ENCODE data around the gene NTM.
"Not testable (repeated sequence)": the region's sequence is repeated elsewhere in the genome, so short reads cannot be mapped to it uniquely, and the experiment has no call there.

The NTM gene

DNA sequence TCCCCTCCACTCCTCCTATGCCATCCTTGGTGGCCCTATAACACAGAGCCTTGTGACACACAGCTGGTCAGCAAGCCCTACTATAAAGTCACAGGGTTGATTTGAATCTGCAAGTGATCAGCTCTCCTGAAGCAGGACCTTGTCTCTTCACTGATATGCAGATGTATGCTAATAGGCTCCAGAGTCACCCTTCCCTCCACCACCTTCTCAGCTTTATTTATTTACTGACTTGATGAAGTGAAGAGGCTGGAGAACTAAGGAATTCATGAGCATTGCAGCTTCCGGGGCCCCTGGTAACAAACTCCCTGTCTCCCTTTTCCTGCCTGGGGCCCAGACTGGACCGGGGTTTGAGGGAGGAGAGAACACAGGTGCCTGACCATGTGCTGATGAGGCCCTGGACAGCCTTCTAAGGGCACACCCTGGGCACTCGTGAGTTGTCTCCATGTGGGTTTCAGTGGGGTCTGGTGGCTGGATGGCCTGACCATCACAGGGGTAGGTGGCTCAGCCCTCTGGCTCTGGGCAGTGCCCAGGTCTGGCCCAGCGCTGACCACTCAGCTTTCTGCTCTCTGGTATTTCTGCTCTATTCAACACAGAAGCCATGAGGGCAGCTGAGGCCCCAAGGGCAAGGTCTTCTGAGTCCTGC is 307.5 kb downstream of the NTM start:
- no peak for DNase-seq

DNA sequence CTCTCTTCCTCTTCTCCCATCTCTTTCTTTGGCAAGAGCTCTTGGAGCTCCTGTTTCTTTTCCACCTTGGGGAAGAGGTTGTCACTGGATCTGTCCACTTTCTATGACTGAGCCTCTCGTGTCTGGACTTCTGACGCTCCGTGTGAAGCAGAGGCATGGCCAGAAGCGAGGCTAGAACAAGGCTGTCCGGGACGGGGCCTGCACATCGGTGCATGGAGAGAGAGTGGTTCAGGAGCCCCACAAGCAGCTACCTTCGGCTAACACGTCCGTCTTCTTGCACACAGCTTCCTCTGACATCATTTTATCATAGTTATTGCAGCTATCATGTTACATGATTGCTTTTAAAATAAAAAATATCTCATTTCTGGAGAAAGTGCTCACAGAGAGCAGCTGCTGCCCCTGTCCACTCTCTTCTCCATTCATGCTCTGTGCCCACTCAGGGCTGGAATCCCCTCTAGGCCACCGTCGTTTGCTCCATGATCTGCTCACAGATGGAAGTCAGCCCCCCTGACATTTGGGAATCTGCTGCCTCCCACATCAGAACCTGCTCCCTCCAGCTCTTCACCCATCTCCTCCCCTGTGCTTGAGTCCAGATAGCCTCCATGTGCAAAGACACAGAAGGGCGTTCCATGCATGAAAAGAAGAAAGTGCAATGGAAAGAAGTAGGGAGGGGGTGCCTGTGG is 308.4 kb downstream of the NTM start:
- no peak for DNase-seq

DNA sequence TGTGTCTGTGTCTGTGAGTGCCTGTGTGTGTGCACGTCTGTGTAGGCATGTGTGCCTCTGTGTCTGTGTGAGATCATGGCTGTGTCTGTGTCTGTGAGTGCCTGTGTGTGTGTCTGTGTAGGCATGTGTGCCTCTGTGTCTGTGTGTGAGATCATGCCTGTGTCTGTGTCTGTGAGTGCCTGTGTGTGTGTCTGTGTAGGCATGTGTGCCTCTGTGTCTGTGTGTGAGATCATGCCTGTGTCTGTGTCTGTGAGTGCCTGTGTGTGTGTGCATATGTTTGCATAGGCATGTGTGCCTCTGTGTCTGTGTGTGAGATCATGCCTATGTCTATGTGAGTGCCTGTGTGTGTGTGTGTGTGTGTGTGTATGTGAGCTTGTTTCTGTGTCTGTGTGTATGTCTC is 310.0 kb downstream of the NTM start:
- not testable (repeated sequence) for DNase-seq

DNA sequence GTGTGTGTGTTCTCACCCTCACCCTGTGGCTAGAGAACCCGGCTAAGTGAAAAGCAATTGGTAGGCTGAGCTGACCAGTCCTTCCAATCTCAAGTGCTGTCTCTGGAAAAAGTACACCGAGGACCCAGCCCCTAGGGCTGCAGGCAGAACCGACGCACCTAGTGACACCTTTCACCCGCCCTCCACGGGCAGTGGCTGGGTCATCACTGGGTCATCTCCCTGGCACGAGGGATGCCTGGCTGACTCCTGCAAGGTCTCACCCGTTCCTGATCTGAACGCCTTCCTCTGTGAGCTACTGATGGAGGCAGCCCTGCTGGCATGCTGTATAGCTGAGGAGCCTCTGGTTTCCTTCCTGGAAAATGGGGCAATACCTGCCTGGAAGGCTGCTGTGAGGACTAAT is 311.5 kb downstream of the NTM start:
- no peak for DNase-seq

DNA sequence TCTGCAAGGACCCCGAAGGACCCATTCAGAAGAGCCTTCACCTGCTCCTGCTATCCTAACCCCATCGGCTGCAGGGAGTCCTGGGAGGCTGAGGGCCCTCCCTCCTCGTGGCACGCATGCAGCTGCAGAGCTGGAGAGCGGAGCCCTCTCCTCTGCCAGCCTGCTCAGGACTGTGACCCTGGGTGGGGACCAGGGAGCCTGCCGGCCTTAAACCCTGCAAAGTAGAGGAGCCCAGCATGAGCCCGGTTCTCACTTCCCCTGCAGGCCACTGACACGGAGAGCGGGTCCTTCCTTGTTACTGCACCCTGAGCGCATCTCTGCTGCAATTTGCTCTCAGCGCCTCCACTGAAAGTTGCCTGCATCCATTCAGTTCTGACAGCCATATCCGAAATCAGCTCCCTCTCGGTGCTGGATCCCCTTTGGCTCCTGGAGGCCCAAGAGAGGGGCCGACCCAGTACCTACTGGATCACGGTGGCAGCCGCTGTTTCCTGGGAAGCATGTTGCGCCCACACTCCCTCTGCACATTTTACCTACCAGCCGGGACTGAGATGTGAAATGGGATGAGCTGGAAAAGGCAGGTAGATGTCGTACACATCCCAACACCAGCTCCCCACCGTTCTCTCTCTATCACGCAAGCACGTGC is 312.1 kb downstream of the NTM start:
- no peak for DNase-seq

DNA sequence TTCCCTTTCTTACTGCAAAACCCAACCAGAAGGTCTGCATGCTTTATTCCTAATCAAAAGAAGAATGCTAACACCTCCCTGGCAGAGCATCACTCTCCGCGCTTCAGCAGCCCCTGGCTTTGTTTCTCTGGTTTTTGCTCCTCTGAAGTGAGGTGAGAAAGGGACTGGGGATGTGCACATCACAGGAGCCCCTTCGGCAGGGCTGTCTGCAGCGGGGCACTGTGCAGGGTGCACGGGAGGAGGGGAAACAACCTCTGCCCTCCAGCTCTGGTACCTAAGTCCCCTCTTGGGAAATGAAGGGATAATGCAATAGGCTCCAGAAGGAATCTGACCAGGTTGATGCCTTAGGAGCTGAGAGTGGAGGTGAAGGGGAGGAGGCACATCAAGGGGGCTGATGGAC is 312.7 kb downstream of the NTM start:
- DNase-seq, result no peak

DNA sequence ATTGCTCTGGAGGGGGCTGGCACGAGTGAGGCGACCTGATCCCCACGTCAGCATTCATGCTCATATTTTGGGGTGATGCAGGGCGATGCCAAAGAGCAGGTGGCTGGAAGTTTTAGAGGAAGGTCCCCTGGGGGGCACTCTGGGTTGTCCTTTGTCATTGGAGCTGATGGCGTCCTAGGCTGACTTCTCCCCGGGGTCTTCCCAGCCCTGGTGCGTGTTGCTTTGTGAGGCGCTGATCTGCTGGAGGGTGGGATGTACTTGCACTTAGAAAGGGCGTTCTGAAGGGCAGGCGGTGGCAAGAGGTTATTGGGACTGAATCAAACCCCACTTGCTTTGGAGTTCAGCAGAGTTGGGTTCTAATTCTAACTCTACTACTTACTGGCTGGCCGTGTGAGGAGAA is 313.3 kb downstream of the NTM start:
- no peak for DNase-seq

DNA sequence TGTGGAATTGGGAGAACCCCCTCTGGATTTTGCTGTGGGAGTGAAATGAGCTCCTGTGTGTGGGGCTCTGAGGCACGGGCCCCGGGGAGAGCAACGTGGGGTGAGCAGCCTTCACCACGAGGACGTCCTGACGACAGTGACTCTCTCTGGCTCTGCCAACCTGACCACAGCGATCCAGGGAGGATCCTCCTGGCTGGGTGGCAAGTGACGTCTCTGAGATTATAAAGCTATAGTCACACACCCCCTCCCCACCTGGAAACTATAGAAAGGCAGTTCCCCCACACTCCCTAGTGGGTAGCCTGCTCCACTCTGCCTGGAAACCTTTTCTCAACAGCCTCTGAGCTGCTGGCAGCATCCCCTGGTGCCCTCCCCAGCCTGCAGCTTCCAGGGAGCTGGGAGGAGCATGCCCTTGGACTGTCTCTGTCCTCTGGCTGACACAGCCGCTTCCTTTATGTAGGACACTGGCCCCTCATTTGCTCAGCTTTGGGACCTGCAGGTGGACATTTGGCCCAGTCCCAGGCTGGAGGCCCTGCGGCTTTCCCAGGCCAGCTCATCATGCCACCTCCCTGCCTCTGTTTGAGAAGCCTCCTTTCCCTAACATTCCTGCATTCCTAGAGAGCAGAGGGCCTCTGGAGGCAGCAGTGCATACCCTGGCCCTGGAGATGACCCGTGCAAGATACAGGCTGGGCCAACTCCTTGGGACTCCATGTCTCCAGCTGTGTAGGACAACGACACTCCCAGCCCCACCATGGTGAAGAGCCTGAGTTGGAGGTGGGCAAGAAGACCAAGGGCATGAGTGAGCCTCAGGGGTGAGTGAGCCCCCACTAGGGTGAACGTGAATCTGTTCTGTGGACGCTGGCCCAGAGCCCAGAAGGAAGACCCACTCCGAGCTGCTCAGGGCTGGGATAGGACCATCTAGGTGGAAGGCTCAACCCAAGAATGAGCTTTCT is 314.0 kb downstream of the NTM start:
- DNase-seq, result no peak

DNA sequence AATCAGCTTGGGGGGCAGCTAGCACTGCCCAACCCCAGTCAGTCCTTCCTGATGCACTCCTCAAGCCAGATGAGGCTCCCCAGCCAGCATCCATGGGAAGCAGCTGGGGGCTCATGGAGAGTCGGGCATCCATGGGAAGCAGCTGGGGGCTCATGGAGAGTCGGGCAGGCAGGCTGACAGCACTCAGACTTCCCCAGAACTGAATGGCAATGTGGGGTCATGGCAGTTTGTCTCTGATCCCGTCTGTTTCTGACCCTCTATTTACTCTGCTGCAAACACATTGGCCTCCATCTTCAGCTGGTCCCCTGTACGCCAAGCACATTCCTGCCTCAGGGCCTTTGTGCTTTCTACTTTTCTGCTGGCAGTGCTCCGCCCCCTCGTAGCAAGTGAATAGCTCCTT is 314.8 kb downstream of the NTM start:
- no peak for DNase-seq

DNA sequence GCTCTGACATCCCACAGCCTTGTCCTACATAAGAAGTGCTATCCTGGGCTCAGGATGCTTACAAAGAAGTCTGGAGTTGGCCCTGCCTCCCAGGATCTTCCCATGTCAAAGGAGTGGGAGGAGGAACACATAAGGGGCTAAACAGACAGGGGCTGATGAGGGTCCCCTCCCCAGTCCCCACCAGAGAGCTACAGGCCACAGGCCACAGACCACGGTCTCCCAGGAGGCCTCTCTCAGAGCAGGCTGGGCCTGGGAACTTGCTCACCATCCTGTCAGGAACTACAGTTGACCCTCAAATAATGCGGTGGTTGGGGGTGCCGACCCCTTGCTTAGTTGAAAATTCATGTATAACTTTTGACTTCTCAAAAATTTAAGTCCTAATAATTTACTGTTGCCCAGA is 315.5 kb downstream of the NTM start:
- no peak for DNase-seq

DNA sequence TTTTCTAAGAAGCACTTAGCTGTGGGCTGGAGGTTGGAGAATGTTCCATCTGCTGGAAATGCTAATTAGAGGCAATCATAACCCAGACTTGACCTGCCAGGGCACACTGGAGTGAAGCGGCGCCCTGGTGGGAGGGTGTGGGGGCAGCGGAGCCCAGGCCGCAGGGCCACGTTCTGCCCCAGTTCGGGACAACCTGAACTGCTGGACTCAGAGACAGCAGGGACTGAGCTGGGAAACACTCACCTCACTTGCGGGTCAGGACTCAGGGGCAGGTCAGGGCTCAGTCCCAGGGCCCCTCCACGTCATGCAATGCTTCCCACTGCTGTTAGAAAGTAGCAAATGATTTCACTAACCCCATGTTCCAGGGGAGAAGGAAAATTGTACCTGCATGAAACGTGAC is 316.4 kb downstream of the NTM start:
- no peak for DNase-seq

DNA sequence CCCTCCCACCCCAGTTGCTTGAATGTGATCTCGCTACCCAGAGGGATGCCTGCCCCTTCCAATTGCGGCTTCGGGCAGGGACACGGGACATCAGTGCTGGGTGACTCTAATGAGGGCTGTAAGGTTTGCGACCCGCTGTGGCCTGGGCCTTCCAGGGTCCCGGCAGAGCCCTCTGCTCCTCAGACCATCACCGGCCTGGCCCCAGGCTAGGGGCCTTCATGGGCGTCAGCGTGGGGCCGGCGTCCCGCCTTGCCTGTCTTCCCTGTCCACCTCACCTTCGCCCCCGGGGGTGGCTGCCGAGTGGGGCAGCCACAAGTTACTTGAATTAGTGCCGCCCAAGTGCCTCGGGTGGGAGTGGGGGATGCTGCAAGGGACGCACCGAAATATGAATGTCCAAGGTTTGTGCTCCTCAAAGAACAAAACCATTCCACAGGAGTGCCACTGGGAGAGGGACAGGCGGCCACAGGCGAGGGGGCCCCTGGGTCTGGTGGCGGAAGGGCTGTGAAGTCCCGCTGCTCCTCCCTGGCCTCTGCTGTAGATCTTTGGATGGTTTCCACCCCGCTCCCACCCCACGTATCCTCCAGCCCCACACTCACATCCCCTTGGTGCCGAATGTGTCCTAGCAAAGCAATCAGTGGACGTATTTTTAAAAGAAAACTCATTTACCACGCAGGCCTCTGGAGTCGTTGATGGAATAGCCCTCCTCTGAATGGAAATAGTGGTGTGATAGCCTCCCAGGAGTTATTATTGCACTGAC is 317.1 kb downstream of the NTM start:
- no peak for DNase-seq

DNA sequence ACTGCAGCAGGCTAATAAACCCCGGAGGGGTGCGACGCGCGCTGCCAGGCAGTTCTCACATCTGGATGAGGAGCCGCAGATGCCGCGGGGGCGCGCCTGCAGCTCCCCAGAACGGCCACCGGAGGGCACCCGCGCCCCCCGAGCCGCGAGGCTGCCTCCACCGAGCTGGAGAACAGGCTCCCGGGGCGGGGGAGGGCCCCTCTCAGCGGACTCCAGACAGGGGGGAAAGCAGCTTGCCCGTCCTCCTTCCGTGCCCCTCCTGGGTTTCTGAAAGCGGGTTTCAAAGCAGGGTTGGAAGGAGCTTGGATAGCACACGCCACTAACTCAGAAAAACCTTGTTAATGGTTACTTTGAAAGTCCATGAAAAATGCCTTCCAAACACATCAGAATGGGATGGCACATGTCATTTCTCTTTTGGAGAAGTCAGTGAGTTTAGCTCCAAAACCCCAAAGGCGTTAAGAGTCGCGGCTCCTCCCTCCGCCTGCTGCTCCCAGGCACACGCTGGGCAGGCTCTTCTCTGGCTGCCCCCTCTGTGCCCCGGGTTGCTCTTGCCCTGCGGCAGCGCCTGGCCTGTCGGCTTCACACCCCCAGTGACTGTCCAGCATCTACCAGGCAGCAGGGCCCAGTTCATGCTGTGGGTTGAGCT is 317.8 kb downstream of the NTM start:
- DNase-seq, result peak; percentile 56 to 78 (median 65)

DNA sequence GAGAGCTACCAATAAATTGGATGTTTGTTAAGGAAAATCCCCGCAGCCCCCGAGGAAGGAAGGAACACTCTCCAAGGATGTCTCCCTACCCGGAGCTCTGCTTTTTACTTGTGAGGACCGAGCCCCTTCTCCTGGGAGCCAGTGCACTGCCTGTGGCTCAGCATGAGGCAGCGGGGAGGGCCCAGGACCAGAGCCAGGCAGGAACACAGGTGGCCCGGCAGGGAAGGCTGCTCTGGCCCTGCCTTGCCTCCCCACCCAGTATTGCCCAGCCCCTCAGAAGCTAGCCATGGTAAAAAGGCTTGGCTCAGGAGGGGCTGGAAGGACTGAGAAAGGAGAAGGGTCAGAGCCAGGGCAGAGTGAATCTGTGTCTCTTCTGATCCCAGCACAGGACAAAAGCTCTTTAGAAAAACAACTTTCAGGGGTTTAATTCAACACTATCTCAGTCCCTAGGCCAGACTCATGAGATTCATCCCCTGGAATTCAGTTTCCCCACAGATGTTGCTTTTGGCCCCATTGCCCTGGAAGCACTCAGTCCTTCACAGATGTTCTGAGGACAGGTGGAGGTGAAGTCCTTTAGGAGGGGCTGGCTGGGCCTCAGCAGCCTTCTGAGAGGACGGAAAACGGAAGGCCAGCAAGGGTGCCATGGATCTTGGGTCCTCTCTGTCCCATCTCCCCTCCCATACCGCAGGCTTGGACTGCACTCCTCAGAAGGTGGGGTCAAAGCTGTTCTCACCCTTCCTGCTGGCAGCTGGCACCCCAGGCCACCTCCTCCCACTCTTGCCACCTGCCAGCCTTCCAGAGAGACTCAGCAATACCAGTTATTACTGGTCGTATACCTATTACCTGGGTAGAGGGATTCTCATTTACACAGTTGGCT is 318.9 kb downstream of the NTM start:
- no peak for DNase-seq

DNA sequence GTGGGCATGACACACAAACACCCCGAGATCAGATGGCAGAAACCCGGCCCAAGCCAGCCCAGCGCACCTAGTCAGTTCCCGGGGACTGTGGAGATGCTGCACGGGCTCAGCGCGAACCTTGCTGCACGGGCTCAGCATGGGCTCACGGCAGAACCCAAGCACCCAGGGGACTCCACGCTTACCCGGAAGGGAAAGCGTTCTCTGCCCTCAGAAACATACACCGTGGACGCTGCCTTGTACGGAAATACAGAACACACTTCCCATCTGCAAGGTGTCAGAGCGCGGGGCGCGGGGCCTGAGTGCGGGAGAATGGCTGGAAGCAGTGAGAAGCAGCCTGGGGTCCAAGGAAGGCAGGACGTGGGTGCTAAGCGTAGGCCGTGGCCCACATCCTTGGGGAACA is 319.9 kb downstream of the NTM start:
- no peak for DNase-seq

DNA sequence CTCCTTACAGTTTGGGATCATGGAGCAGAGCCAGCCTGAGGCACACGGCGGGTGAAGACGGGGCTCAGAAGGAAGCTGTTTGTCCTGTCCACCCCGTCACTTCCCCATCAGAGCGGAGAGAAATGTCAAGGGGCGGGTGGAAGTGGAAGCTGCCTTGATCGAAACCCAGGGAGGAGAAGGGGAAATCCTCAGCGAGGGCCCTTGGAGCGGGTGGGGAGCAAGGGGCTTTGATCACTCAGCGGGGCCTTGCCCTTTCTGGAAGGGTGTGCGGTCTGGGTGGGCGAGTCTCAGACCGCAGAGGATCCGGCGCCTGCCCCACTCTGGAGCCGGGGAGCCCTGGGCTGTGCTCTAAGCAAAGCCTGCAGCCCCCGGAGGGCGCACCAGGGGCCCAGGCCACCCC is 320.4 kb downstream of the NTM start:
- no peak for DNase-seq

DNA sequence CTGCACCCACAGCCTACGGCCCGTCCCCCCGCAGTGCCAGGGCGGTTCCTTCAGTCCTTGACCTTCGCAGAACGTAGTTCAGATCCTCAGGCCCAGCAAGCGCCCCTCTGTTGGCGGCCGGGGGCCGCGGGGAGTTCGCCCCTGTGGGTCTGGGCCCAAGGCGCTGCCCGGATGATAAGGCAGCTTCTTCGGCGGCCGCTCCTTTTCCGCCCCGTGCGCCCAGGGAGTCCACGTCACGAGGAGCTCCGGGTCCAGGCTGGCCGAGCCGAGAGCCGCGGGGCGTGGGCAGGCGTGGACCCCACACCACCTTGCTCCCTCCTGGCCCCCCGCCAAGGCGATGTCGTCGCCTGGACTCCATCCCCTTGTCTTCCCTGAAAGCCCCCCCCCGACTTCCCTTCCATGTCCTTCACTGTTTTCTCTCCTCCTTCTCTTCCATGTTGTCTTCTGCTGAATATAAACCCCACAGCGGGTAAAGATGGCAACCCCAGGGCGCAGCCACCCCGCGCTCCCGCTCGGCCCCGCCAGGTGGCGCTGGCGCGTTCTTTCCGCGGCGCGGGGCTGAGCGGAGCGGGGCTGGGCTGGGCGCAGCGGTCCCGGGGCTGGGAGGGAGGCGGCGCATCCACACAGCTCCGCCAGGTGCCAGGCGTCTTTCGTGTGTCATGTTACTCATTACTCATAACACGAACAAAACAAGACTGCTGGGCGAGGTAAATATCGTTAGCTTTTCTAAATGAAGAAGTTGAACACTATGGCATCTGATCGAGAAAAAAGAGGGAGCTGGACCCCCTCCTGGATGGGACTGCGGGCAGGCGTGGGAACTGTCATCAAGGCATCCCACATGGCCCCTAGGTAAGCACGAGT is 321.0 kb downstream of the NTM start:
- DNase-seq, result peak; percentile 32 to 64 (median 38)

DNA sequence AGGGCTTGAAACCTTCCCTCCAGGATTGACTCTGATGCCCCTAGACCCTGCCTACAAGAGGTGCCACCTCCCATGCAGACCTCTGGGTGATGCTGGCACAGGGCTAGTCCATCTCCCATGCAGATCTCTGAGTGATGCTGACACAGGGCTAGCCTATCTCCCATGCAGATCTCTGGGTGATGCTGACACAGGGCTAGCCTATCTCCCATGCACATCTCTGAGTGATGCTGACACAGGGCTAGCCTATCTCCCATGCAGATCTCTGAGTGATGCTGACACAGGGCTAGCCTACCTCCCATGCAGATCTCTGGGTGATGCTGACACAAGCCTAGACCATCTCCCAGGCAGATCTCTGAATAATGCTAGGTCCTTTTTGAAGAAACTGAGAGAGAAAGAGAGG is 321.7 kb downstream of the NTM start:
- DNase-seq, result no peak

DNA sequence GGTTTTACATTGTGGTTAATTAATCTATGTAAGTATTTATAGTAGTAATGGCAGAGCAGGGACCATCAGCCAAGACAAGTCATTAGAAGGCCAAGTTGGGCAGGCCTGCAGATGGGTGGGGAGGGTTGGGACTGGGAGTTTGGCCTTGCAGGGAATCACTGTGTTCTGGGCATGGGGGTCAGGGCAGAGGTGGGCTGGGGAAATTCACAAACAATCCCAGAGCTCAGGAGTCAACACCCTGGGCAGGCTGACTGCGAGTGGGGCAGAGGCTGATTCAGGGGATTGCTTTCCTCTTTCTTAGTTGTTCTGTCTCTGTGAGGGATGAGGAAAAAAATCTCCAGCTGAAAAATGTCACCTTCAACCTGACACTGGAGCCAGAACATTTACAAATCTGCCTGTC is 322.5 kb downstream of the NTM start:
- no peak for DNase-seq

DNA sequence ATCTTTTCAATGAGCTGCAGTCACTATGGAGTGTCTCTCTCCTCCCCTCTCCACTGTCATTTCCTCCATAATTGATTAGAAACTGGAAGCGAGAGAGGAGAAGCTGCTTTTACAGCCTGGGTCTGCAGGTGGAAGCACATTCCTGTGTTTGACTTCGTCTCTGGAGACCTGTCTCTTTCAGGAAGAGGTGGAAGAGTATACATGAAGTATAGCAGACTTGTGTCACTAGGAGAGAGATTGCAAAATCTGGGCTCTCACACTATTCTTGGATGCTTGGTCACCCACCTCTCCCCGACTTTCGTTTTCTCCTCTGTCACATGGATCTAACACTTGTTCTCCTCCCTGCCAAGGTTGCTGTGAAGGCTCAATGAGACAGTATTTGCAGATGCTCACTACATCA is 323.3 kb downstream of the NTM start:
- DNase-seq, result peak; percentile 14 to 34 (median 33)

All from suppressor macrophage treated with lipopolysaccharide for 1 hour (primary cell).